Ishikawa (cell line): Measurements from ENCODE around the gene CAPZA3.
A peak's percentile ranks its signal among the peaks of the same experiment; 100 is the strongest.

Experiments used
- YY1 ChIP-seq: IDR thresholded peaks from 2 replicates; pipeline ENCODE4 v1.6.1; 2012; ENCODE audit warnings: low read depth
- ZBTB7A ChIP-seq: IDR thresholded peaks from 2 replicates; pipeline ENCODE4 v1.6.1; 2012; ENCODE audit warnings: low read depth
- TF ChIP-seq, protein P1 (sequence below): IDR thresholded peaks from 2 replicates; pipeline ENCODE4 v1.6.1; 2012
- TF ChIP-seq, protein P2 (sequence below): IDR thresholded peaks from 2 replicates; pipeline ENCODE4 v1.6.1; 2012; ENCODE audit warnings: low read depth, mild to moderate bottlenecking

Gene CAPZA3

DNA sequence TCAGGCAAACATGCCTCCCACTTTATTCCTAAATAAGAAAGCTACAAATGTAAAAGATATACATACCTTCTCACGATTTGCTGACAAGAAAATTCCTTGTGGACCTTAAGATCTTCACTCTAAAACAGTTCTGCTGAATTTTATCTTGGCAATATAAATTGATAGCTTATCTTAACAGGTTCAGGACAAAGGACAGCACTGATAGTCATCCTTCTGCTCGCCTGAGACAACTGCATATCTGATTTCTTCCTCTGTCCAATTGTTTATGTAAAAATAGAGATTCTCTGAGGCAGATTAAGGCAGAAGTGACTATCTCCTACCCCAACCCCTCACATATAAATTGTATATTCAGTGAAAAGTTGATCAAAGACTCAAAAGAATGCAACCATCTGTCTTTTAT, 44.9 kb downstream of the CAPZA3 start:
- TF ChIP-seq, protein P1, sequence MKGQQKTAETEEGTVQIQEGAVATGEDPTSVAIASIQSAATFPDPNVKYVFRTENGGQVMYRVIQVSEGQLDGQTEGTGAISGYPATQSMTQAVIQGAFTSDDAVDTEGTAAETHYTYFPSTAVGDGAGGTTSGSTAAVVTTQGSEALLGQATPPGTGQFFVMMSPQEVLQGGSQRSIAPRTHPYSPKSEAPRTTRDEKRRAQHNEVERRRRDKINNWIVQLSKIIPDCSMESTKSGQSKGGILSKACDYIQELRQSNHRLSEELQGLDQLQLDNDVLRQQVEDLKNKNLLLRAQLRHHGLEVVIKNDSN = no peak
- TF ChIP-seq YY1 = no peak
- TF ChIP-seq, protein P2, sequence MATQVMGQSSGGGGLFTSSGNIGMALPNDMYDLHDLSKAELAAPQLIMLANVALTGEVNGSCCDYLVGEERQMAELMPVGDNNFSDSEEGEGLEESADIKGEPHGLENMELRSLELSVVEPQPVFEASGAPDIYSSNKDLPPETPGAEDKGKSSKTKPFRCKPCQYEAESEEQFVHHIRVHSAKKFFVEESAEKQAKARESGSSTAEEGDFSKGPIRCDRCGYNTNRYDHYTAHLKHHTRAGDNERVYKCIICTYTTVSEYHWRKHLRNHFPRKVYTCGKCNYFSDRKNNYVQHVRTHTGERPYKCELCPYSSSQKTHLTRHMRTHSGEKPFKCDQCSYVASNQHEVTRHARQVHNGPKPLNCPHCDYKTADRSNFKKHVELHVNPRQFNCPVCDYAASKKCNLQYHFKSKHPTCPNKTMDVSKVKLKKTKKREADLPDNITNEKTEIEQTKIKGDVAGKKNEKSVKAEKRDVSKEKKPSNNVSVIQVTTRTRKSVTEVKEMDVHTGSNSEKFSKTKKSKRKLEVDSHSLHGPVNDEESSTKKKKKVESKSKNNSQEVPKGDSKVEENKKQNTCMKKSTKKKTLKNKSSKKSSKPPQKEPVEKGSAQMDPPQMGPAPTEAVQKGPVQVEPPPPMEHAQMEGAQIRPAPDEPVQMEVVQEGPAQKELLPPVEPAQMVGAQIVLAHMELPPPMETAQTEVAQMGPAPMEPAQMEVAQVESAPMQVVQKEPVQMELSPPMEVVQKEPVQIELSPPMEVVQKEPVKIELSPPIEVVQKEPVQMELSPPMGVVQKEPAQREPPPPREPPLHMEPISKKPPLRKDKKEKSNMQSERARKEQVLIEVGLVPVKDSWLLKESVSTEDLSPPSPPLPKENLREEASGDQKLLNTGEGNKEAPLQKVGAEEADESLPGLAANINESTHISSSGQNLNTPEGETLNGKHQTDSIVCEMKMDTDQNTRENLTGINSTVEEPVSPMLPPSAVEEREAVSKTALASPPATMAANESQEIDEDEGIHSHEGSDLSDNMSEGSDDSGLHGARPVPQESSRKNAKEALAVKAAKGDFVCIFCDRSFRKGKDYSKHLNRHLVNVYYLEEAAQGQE = peak; percentile 73
- no peak for TF ChIP-seq ZBTB7A
